ENCODE measurements around the gene HOXA5.

HOXA5 gene

GRCh38 chr7:27147199-27148030, 3.9 kb upstream of the HOXA5 start, which contains the start of gene HOXA6:
HOXA6 (minus strand) TSS chr7:27147774; CDS start chr7:27147749, 25 bp downstream.
- DNase-seq = peak; percentile 58

GRCh38 chr7:27146491-27147198, 3.2 kb upstream of the HOXA5 start:
- DNase-seq = no peak

- DNase-seq = no peak
Measured at GRCh38 chr7:27145914-27146412, 2.5 kb upstream of the HOXA5 start.

- DNase-seq = no peak
Measured at GRCh38 chr7:27145165-27145913, 1.9 kb upstream of the HOXA5 start.

- no peak for DNase-seq
Measured at GRCh38 chr7:27144781-27145164, 1.3 kb upstream of the HOXA5 start.

GRCh38 chr7:27143950-27144780, 684 bp upstream of the HOXA5 start:
- no peak for DNase-seq

- DNase-seq = no peak
Measured at GRCh38 chr7:27142580-27143022, 880 bp downstream of the HOXA5 start.

GRCh38 chr7:27141923-27142579, 1.4 kb downstream of the HOXA5 start:
- DNase-seq = no peak

GRCh38 chr7:27141137-27141922, 2.2 kb downstream of the HOXA5 start:
- no peak for DNase-seq

- DNase-seq = no peak
Measured at GRCh38 chr7:27140126-27140857, 3.2 kb downstream of the HOXA5 start.

GRCh38 chr7:27139334-27140125, 4.0 kb downstream of the HOXA5 start:
- no peak for DNase-seq

GRCh38 chr7:27138985-27139333, 4.5 kb downstream of the HOXA5 start:
- DNase-seq = no peak

GRCh38 chr7:27138472-27138871, 5.0 kb downstream of the HOXA5 start:
- DNase-seq = no peak

GRCh38 chr7:27137640-27138315, 5.7 kb downstream of the HOXA5 start:
- DNase-seq = no peak

- no peak for DNase-seq
Measured at GRCh38 chr7:27134392-27134791, 9.1 kb downstream of the HOXA5 start.

- no peak for DNase-seq
Measured at GRCh38 chr7:27133409-27134231, 9.9 kb downstream of the HOXA5 start.

- no peak for DNase-seq
Measured at GRCh38 chr7:27132978-27133377, 10.5 kb downstream of the HOXA5 start.

- DNase-seq = no peak
Measured at GRCh38 chr7:27132214-27132613, 11.3 kb downstream of the HOXA5 start.

Measured in NCI-H510A (cell line).